ENCODE measurements around the gene SHISA9.

SHISA9 gene

DNA sequence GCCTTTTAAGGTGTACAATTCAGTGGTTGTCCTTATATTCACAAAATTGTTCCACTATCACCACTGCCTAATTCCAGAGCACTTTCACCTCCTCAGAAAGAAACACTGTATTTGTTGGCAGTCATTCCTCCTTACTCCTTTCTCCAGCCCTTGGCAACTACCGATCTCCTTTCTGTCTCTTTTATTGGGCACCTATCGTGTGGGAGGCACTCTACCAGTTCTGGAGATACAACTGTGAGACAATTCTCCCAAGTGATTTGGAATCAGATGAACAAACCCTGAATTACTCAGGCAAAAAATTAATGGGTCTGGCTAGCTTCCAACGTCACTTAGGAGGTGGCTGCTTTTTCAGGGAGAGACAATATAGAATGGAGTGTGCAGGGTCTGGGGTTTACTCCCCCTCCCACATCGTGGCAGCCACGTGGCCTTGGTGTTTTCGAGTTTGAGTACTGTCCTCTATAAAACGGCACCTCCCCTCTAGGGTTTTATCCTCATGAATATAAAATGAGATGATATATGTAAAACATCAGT, 63.9 kb downstream of the SHISA9 start:
- Histone ChIP-seq H3K4ac (ENCODE audit: low read depth in 1 of 2, low read length in 2 of 2) (no peak overlapping the region), H2AFZ (ENCODE audit: low read depth, low read length) (no peak overlapping the region), H3K18ac (ENCODE audit: low read depth in 1 of 2, low read length in 2 of 2) (no peak overlapping the region), H3K4me3 (ENCODE audit: insufficient read depth in 1 of 2, low read depth in 1 of 2, low read length in 2 of 2) (no peak overlapping the region), H4K8ac (ENCODE audit: low read length) (no peak overlapping the region), H3K79me1 (replicated peaks; ENCODE audit: low read length, poor library complexity, severe bottlenecking) (no peaks in the 10 kb centered on the region), H3K36me3 (ENCODE audit: control insufficient read depth in 1 of 2, insufficient read depth in 2 of 2, low read depth in 1 of 2, low read length in 2 of 2) (no peaks in the 10 kb centered on the region), H4K91ac (ENCODE audit: low read length) (no peak overlapping the region), H2AK5ac (ENCODE audit: low read length, severe bottlenecking) (no peak overlapping the region), H2BK15ac (ENCODE audit: low read depth, poor library complexity, severe bottlenecking) (no peak overlapping the region), H2BK120ac (ENCODE audit: low read depth, low read length) (no peak overlapping the region), H3K14ac (ENCODE audit: low read length in 2 of 2) (no peak overlapping the region), H3K4me2 (ENCODE audit: low read length, poor library complexity, severe bottlenecking) (no peak overlapping the region), H2BK12ac (ENCODE audit: low read length in 2 of 2) (no peak overlapping the region), H3K27ac (ENCODE audit: low read length, poor library complexity, severe bottlenecking) (no peak overlapping the region), H3K9me3 (ENCODE audit: control insufficient read depth, low read length) (no peaks in the 10 kb centered on the region), H3K27me3 (ENCODE audit: control insufficient read depth in 1 of 2, insufficient read depth in 1 of 2, low read length in 2 of 2) (no peaks in the 10 kb centered on the region), H3K4me1 (ENCODE audit: control insufficient read depth, insufficient read depth, low read depth, low read length) (peaks cover 5% of the 10 kb centered on the region), H3K9ac (ENCODE audit: low read length) (no peak overlapping the region), H2BK5ac (ENCODE audit: low read depth, low read length, poor library complexity, severe bottlenecking) (no peak overlapping the region), H3K23ac (ENCODE audit: low read length in 2 of 2) (no peak overlapping the region)
- no peak for DNase-seq
- 68% methylated on average over 3 of the region's 7 CpGs for WGBS

DNA sequence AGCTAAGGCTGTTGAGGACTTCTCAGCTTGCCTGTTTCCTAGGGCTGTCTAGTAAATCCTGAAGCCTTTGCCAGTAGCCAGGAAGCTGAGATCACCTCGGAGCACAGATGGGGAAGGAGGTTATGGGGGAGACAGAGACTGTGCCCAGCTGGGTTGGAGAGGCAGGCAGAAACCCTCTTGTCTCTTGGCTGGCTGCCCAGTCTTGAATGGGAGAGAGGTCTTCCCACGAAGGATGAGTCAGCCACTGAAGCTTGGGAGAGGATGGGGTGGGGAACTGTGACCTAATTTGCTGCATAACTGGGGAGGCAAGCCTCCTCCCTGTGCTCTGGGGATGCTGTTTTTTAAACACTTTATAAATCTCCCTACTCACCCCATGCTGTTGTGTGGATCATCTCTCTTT, 69.8 kb downstream of the SHISA9 start:
- 32% methylated on average over 1 of the region's 2 CpGs for WGBS
- Histone ChIP-seq H2AK5ac (ENCODE audit: low read length, severe bottlenecking) (no peak overlapping the region), H3K79me1 (replicated peaks; ENCODE audit: low read length, poor library complexity, severe bottlenecking) (no peaks in the 10 kb centered on the region)

DNA sequence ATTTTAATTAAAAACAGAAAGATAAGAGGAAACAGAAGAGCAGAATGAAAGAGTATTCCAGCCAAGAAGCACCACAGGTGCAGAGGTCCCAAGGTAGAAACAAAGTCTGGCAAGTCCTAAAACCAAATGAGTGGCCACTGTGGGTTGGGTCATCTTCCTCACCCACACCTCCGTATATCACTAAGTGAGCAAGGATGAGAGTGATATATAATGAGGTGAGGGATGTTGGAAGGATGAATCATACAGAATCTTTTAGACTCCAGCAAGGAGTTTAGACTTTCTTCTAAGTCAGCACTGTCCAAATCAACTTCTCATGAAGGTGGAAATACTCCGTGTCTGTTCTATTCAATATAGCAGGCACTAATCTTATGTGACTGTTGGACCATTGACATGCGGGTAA, 70.8 kb downstream of the SHISA9 start:
- H3K9me3 ChIP-seq (ENCODE audit: control insufficient read depth, low read length), result no peaks in the 10 kb centered on the region
- H3K18ac ChIP-seq (ENCODE audit: low read depth in 1 of 2, low read length in 2 of 2), result no peak overlapping the region
- no peaks in the 10 kb centered on the region for H3K79me1 ChIP-seq (replicated peaks; ENCODE audit: low read length, poor library complexity, severe bottlenecking)
- no peak for DNase-seq
- H4K8ac ChIP-seq (ENCODE audit: low read length), result no peak overlapping the region
- no peaks in the 10 kb centered on the region for H3K27me3 ChIP-seq (ENCODE audit: control insufficient read depth in 1 of 2, insufficient read depth in 1 of 2, low read length in 2 of 2)
- H2BK5ac ChIP-seq (ENCODE audit: low read depth, low read length, poor library complexity, severe bottlenecking), result no peak overlapping the region
- H3K4me2 ChIP-seq (ENCODE audit: low read length, poor library complexity, severe bottlenecking), result no peak overlapping the region
- H2BK12ac ChIP-seq (ENCODE audit: low read length in 2 of 2), result no peak overlapping the region
- H3K4me1 ChIP-seq (ENCODE audit: control insufficient read depth, insufficient read depth, low read depth, low read length), result peaks cover 6% of the 10 kb centered on the region
- no peak overlapping the region for H3K14ac ChIP-seq (ENCODE audit: low read length in 2 of 2)
- H3K23ac ChIP-seq (ENCODE audit: low read length in 2 of 2), result no peak overlapping the region
- 80% methylated on average over 1 of the region's 3 CpGs for WGBS
- no peak overlapping the region for H2AK5ac ChIP-seq (ENCODE audit: low read length, severe bottlenecking)
- no peak overlapping the region for H4K91ac ChIP-seq (ENCODE audit: low read length)
- H2AFZ ChIP-seq (ENCODE audit: low read depth, low read length), result no peak overlapping the region
- no peak overlapping the region for H3K4ac ChIP-seq (ENCODE audit: low read depth in 1 of 2, low read length in 2 of 2)
- no peak overlapping the region for H3K9ac ChIP-seq (ENCODE audit: low read length)
- no peak overlapping the region for H2BK120ac ChIP-seq (ENCODE audit: low read depth, low read length)
- H3K4me3 ChIP-seq (ENCODE audit: insufficient read depth in 1 of 2, low read depth in 1 of 2, low read length in 2 of 2), result no peak overlapping the region
- H3K36me3 ChIP-seq (ENCODE audit: control insufficient read depth in 1 of 2, insufficient read depth in 2 of 2, low read depth in 1 of 2, low read length in 2 of 2), result no peaks in the 10 kb centered on the region
- no peak overlapping the region for H2BK15ac ChIP-seq (ENCODE audit: low read depth, poor library complexity, severe bottlenecking)
- no peak overlapping the region for H3K27ac ChIP-seq (ENCODE audit: low read length, poor library complexity, severe bottlenecking)

More for the DNA sequence above, 69.8 kb downstream of the SHISA9 start:
- H3K18ac ChIP-seq (ENCODE audit: low read depth in 1 of 2, low read length in 2 of 2), result no peak overlapping the region
- H2AFZ ChIP-seq (ENCODE audit: low read depth, low read length), result no peak overlapping the region
- peak overlapping the region; percentile 41 for H3K27ac ChIP-seq (ENCODE audit: low read length, poor library complexity, severe bottlenecking)
- H3K4me1 ChIP-seq (ENCODE audit: control insufficient read depth, insufficient read depth, low read depth, low read length), result peaks cover 5% of the 10 kb centered on the region
- no peak overlapping the region for H3K4me3 ChIP-seq (ENCODE audit: insufficient read depth in 1 of 2, low read depth in 1 of 2, low read length in 2 of 2)
- no peak overlapping the region for H2BK120ac ChIP-seq (ENCODE audit: low read depth, low read length)
- no peak overlapping the region for H2BK12ac ChIP-seq (ENCODE audit: low read length in 2 of 2)
- no peak overlapping the region for H2BK15ac ChIP-seq (ENCODE audit: low read depth, poor library complexity, severe bottlenecking)
- no peak overlapping the region for H4K8ac ChIP-seq (ENCODE audit: low read length)
- no peaks in the 10 kb centered on the region for H3K36me3 ChIP-seq (ENCODE audit: control insufficient read depth in 1 of 2, insufficient read depth in 2 of 2, low read depth in 1 of 2, low read length in 2 of 2)
- H3K23ac ChIP-seq (ENCODE audit: low read length in 2 of 2), result no peak overlapping the region
- H4K91ac ChIP-seq (ENCODE audit: low read length), result no peak overlapping the region
- H3K14ac ChIP-seq (ENCODE audit: low read length in 2 of 2), result no peak overlapping the region
- no peak overlapping the region for H2BK5ac ChIP-seq (ENCODE audit: low read depth, low read length, poor library complexity, severe bottlenecking)
- no peak overlapping the region for H3K9ac ChIP-seq (ENCODE audit: low read length)
- H3K4me2 ChIP-seq (ENCODE audit: low read length, poor library complexity, severe bottlenecking), result no peak overlapping the region
- DNase-seq, result no peak
- H3K9me3 ChIP-seq (ENCODE audit: control insufficient read depth, low read length), result no peaks in the 10 kb centered on the region
- H3K27me3 ChIP-seq (ENCODE audit: control insufficient read depth in 1 of 2, insufficient read depth in 1 of 2, low read length in 2 of 2), result no peaks in the 10 kb centered on the region
- H3K4ac ChIP-seq (ENCODE audit: low read depth in 1 of 2, low read length in 2 of 2), result no peak overlapping the region

DNA sequence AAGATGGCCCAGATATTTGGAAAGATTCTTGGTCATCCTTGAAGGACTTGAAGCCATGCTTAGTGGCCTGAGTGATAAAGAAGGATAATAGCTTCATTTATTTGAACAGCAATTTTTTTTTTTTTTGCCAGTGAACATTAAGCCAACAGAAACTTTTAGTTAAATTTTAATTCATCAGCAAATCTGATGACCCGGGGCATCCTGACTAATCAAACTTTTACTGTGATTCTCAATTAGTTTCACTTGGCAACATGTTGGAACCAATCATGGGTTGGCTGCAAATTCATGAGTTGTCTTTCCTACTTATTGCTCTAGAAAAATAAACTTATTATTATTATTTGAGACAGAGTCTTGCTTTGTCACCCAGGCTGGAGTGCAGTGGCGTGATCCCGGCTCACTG, 74.4 kb downstream of the SHISA9 start:
- Histone ChIP-seq H3K4ac (ENCODE audit: low read depth in 1 of 2, low read length in 2 of 2) (no peak overlapping the region), H3K18ac (ENCODE audit: low read depth in 1 of 2, low read length in 2 of 2) (no peak overlapping the region), H3K27ac (ENCODE audit: low read length, poor library complexity, severe bottlenecking) (no peak overlapping the region)

More for the DNA sequence above, 74.4 kb downstream of the SHISA9 start:
- Histone ChIP-seq H3K23ac (ENCODE audit: low read length in 2 of 2) (no peak overlapping the region), H3K36me3 (ENCODE audit: control insufficient read depth in 1 of 2, insufficient read depth in 2 of 2, low read depth in 1 of 2, low read length in 2 of 2) (no peaks in the 10 kb centered on the region), H2AFZ (ENCODE audit: low read depth, low read length) (no peak overlapping the region), H2BK120ac (ENCODE audit: low read depth, low read length) (no peak overlapping the region), H3K4me3 (ENCODE audit: insufficient read depth in 1 of 2, low read depth in 1 of 2, low read length in 2 of 2) (no peak overlapping the region), H3K14ac (ENCODE audit: low read length in 2 of 2) (no peak overlapping the region), H3K4me2 (ENCODE audit: low read length, poor library complexity, severe bottlenecking) (no peak overlapping the region), H3K27me3 (ENCODE audit: control insufficient read depth in 1 of 2, insufficient read depth in 1 of 2, low read length in 2 of 2) (no peaks in the 10 kb centered on the region), H4K8ac (ENCODE audit: low read length) (no peak overlapping the region), H3K79me1 (replicated peaks; ENCODE audit: low read length, poor library complexity, severe bottlenecking) (no peaks in the 10 kb centered on the region), H2BK5ac (ENCODE audit: low read depth, low read length, poor library complexity, severe bottlenecking) (no peak overlapping the region), H4K91ac (ENCODE audit: low read length) (no peak overlapping the region), H2BK12ac (ENCODE audit: low read length in 2 of 2) (no peak overlapping the region), H2AK5ac (ENCODE audit: low read length, severe bottlenecking) (no peak overlapping the region), H2BK15ac (ENCODE audit: low read depth, poor library complexity, severe bottlenecking) (no peak overlapping the region), H3K4me1 (ENCODE audit: control insufficient read depth, insufficient read depth, low read depth, low read length) (peaks cover 4% of the 10 kb centered on the region), H3K9me3 (ENCODE audit: control insufficient read depth, low read length) (no peaks in the 10 kb centered on the region), H3K9ac (ENCODE audit: low read length) (no peak overlapping the region)
- WGBS, result 96% methylated on average over 3 of the region's 3 CpGs
- DNase-seq, result no peak

All from mesenchymal stem cell (in vitro differentiated cells and primary cell).